ENCODE measurements around the gene TSHZ2. TPM values are rescaled to one million over a fixed set of nuclear protein-coding genes. Genes with fewer than 3 reads are reported as not detected.

The TSHZ2 gene
- total and polyA plus RNA-seq, 4 donors = 0.93 to 8.8 (median 3.8) TPM

GRCh38 chr20:53165452-53165851 is 193.3 kb downstream of the TSHZ2 start:
- no peak for DNase-seq
- WGBS, 2 donors = 87 to 91% methylated on average over 4 of the region's 4 CpGs
- Histone ChIP-seq H3K9me3 (ENCODE audit: control insufficient read depth in 4 of 4, insufficient read depth in 3 of 4, low read length in 3 of 4) (peaks cover 0 to 3% (median 0%) of the 10 kb centered on the region in 4 donors), H3K4me1 (ENCODE audit: control insufficient read depth in 5 of 5, insufficient read depth in 5 of 5, low read length in 5 of 5) (peaks cover 0 to 15% (median 0%) of the 10 kb centered on the region in 5 donors), H3K4me3 (no peak overlapping the region), H3K27me3 (ENCODE audit: control insufficient read depth in 3 of 3, insufficient read depth in 3 of 3, low read length in 2 of 3) (no peaks in the 10 kb centered on the region), H3K27ac (ENCODE audit: low read depth in 1 of 2, low read length in 1 of 2) (no peak overlapping the region), H3K9ac (ENCODE audit: insufficient read depth in 1 of 2, low read length in 2 of 2) (no peak overlapping the region), H3K36me3 (ENCODE audit: control insufficient read depth in 4 of 4, insufficient read depth in 4 of 4, low read length in 4 of 4) (no peaks in the 10 kb centered on the region)
- no peak for ATAC-seq (ENCODE audit: insufficient read depth, low FRiP score)
- TF ChIP-seq CTCF (IDR thresholded peaks at IDR 0.05; ENCODE audit: control extremely low read depth, extremely low read depth) = no peak

- no peaks in the 10 kb centered on the region for H3K36me3 ChIP-seq (ENCODE audit: control insufficient read depth in 4 of 4, insufficient read depth in 4 of 4, low read length in 4 of 4)
- ATAC-seq (ENCODE audit: insufficient read depth, low FRiP score) = no peak
- no peaks in the 10 kb centered on the region for H3K27me3 ChIP-seq (ENCODE audit: control insufficient read depth in 3 of 3, insufficient read depth in 3 of 3, low read length in 2 of 3)
- no peak overlapping the region for H3K9ac ChIP-seq (ENCODE audit: insufficient read depth in 1 of 2, low read length in 2 of 2)
- H3K4me3 ChIP-seq = no peak overlapping the region
- no peak for TF ChIP-seq CTCF (IDR thresholded peaks at IDR 0.05; ENCODE audit: control extremely low read depth, extremely low read depth)
- WGBS, 2 donors = 78 to 81% methylated on average over 1 of the region's 1 CpG
- no peak overlapping the region for H3K27ac ChIP-seq (ENCODE audit: low read depth in 1 of 2, low read length in 1 of 2)
- peaks cover 0 to 3% (median 0%) of the 10 kb centered on the region in 4 donors for H3K9me3 ChIP-seq (ENCODE audit: control insufficient read depth in 4 of 4, insufficient read depth in 3 of 4, low read length in 3 of 4)
- H3K4me1 ChIP-seq (ENCODE audit: control insufficient read depth in 5 of 5, insufficient read depth in 5 of 5, low read length in 5 of 5) = peaks cover 0 to 5% (median 0%) of the 10 kb centered on the region in 5 donors
- DNase-seq = no peak
These were observed 196.3 kb downstream of the TSHZ2 start for GRCh38 chr20:53168491-53168890.

GRCh38 chr20:53170196-53170595 is 198.0 kb downstream of the TSHZ2 start:
- ATAC-seq (ENCODE audit: insufficient read depth, low FRiP score) = no peak
- Histone ChIP-seq H3K9ac (ENCODE audit: insufficient read depth in 1 of 2, low read length in 2 of 2) (no peak overlapping the region), H3K36me3 (ENCODE audit: control insufficient read depth in 4 of 4, insufficient read depth in 4 of 4, low read length in 4 of 4) (no peaks in the 10 kb centered on the region), H3K27ac (ENCODE audit: low read depth in 1 of 2, low read length in 1 of 2) (no peak overlapping the region), H3K9me3 (ENCODE audit: control insufficient read depth in 4 of 4, insufficient read depth in 3 of 4, low read length in 3 of 4) (peaks cover 0 to 3% (median 0%) of the 10 kb centered on the region in 4 donors), H3K4me1 (ENCODE audit: control insufficient read depth in 5 of 5, insufficient read depth in 5 of 5, low read length in 5 of 5) (peaks cover 0 to 5% (median 0%) of the 10 kb centered on the region in 5 donors), H3K4me3 (no peak overlapping the region), H3K27me3 (ENCODE audit: control insufficient read depth in 3 of 3, insufficient read depth in 3 of 3, low read length in 2 of 3) (no peaks in the 10 kb centered on the region)
- WGBS, 2 donors = 78 to 87% methylated on average over 7 of the region's 7 CpGs
- no peak for DNase-seq
- TF ChIP-seq CTCF (IDR thresholded peaks at IDR 0.05; ENCODE audit: control extremely low read depth, extremely low read depth) = no peak

GRCh38 chr20:53171065-53171464 is 198.9 kb downstream of the TSHZ2 start:
- Histone ChIP-seq H3K4me3 (no peak overlapping the region), H3K4me1 (ENCODE audit: control insufficient read depth in 5 of 5, insufficient read depth in 5 of 5, low read length in 5 of 5) (peaks cover 0 to 5% (median 0%) of the 10 kb centered on the region in 5 donors), H3K27me3 (ENCODE audit: control insufficient read depth in 3 of 3, insufficient read depth in 3 of 3, low read length in 2 of 3) (no peaks in the 10 kb centered on the region), H3K9ac (ENCODE audit: insufficient read depth in 1 of 2, low read length in 2 of 2) (no peak overlapping the region), H3K9me3 (ENCODE audit: control insufficient read depth in 4 of 4, insufficient read depth in 3 of 4, low read length in 3 of 4) (no peaks in the 10 kb centered on the region), H3K36me3 (ENCODE audit: control insufficient read depth in 4 of 4, insufficient read depth in 4 of 4, low read length in 4 of 4) (no peaks in the 10 kb centered on the region), H3K27ac (ENCODE audit: low read depth in 1 of 2, low read length in 1 of 2) (no peak overlapping the region)
- 92 to 93% methylated on average over 6 of the region's 6 CpGs for WGBS, 2 donors
- TF ChIP-seq CTCF (IDR thresholded peaks at IDR 0.05; ENCODE audit: control extremely low read depth, extremely low read depth) = no peak
- DNase-seq = no peak
- no peak for ATAC-seq (ENCODE audit: insufficient read depth, low FRiP score)
